ENCODE data around the gene TM7SF2.

DNA sequence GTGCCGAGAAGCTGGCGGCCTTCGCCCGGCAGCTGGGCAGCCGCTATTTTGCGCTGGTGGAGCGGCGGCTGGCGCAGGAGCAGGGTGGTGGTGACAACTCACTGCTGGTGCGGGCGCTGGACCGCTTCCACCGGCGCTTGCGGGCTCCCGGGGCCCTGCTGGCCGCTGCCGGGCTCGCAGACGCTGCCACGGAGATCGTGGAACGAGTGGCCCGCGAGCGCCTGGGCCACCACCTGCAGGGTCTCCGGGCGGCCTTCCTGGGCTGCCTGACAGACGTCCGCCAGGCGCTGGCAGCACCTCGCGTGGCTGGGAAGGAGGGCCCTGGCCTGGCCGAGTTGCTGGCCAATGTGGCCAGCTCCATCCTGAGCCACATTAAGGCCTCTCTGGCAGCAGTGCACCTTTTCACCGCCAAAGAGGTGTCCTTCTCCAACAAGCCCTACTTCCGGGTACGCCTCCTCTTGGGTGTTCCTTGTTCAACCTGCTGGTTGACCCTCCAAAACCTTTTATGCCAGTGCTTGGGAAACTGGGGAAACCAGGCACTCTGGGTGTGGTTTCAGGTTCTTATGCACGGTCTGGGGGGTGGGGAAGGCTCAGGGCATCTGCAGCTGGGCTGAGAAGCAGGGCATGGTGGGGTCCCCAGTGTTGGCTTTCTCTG, 3.1 kb upstream of the TM7SF2 start:
- TF ChIP-seq CTCF (IDR thresholded peaks at IDR 0.05 in 4 of 5, conservative IDR thresholded peaks at IDR 0.05 in 1 of 5), result no peak
- TF ChIP-seq POLR2A (IDR thresholded peaks at IDR 0.05), result no peak

Measured in gastrocnemius medialis (tissue), 4 donors.